Nephron (organoid): ENCODE measurements around the gene PRKN.

Source experiments
- H3K27ac Mint-ChIP-seq, 3 experiments: 2 replicates each; pipeline ENCODE4 v1.8.0; 2020; ENCODE audit warnings: mixed read lengths in 3 of 3, mild to moderate bottlenecking in 2 of 3, moderate library complexity in 1 of 3
- H3K27me3 Mint-ChIP-seq: 2 replicates; pipeline ENCODE4 v1.8.0; 2021; ENCODE audit warnings: low read depth, mild to moderate bottlenecking, moderate library complexity, mixed read lengths
- H3K36me3 Mint-ChIP-seq: 2 replicates; pipeline ENCODE4 v1.8.0; 2020; ENCODE audit warnings: low read depth, mixed read lengths
- H3K4me1 Mint-ChIP-seq: 2 replicates; pipeline ENCODE4 v1.8.0; 2020; ENCODE audit warnings: mixed read lengths
- H3K4me3 Mint-ChIP-seq, 3 experiments: 2 replicates each; pipeline ENCODE4 v1.8.0; 2020; ENCODE audit warnings: mild to moderate bottlenecking in 3 of 3, mixed read lengths in 3 of 3, moderate library complexity in 2 of 3
- H3K9me3 Mint-ChIP-seq: 2 replicates; pipeline ENCODE4 v1.8.0; 2020; ENCODE audit warnings: mixed read lengths
- TF ChIP-seq, protein P1 (sequence below), 3 experiments: fragments of 200-600 bp; sonication (generic); IDR thresholded peaks; one replicate each; pipeline ENCODE4 v1.5.0; 2021; ENCODE audit warnings: antibody characterized with exemption in 3 of 3; ENCODE audit not compliant: unreplicated experiment in 3 of 3

PRKN gene

GRCh38 chr6:161405418-161405817, 1322.1 kb downstream of the PRKN start:
- Mint-ChIP-seq H3K36me3 (no peaks in the 10 kb centered on the region), H3K4me1 (peaks cover 20% of the 10 kb centered on the region), H3K27me3 (no peaks in the 10 kb centered on the region), H3K27ac (no peak overlapping the region), H3K9me3 (peaks cover 6% of the 10 kb centered on the region), H3K4me3 (no peak overlapping the region)
- TF ChIP-seq, protein P1, sequence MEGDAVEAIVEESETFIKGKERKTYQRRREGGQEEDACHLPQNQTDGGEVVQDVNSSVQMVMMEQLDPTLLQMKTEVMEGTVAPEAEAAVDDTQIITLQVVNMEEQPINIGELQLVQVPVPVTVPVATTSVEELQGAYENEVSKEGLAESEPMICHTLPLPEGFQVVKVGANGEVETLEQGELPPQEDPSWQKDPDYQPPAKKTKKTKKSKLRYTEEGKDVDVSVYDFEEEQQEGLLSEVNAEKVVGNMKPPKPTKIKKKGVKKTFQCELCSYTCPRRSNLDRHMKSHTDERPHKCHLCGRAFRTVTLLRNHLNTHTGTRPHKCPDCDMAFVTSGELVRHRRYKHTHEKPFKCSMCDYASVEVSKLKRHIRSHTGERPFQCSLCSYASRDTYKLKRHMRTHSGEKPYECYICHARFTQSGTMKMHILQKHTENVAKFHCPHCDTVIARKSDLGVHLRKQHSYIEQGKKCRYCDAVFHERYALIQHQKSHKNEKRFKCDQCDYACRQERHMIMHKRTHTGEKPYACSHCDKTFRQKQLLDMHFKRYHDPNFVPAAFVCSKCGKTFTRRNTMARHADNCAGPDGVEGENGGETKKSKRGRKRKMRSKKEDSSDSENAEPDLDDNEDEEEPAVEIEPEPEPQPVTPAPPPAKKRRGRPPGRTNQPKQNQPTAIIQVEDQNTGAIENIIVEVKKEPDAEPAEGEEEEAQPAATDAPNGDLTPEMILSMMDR (IDR thresholded peaks at IDR 0.05; ENCODE audit: unreplicated experiment in 3 of 3): no peak

DNA sequence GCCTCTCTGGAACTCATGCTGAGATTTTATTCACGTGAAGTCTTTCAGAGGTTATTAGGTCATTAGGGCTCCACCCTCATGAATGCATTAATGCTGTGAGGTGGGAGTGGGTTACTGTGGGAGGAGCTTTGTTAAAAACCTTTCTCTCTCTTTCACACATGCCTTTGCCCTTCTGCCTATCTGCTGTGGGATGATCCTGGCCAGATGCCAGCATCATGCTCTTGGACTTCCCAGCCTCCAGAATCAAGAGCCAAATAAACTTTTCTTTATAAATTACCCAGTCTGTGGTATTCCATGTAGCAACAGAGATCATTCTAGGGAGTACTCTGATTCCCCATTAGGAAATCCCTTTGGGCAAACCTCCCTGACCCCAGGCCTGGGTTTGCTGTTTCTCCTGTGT, 1323.8 kb downstream of the PRKN start:
- Mint-ChIP-seq H3K9me3 (peaks cover 10% of the 10 kb centered on the region), H3K4me1 (peaks cover 20% of the 10 kb centered on the region), H3K27ac (no peak overlapping the region), H3K4me3 (no peak overlapping the region), H3K36me3 (no peaks in the 10 kb centered on the region), H3K27me3 (no peaks in the 10 kb centered on the region)
- TF ChIP-seq, protein P1 (IDR thresholded peaks at IDR 0.05; ENCODE audit: unreplicated experiment in 3 of 3): no peak

DNA sequence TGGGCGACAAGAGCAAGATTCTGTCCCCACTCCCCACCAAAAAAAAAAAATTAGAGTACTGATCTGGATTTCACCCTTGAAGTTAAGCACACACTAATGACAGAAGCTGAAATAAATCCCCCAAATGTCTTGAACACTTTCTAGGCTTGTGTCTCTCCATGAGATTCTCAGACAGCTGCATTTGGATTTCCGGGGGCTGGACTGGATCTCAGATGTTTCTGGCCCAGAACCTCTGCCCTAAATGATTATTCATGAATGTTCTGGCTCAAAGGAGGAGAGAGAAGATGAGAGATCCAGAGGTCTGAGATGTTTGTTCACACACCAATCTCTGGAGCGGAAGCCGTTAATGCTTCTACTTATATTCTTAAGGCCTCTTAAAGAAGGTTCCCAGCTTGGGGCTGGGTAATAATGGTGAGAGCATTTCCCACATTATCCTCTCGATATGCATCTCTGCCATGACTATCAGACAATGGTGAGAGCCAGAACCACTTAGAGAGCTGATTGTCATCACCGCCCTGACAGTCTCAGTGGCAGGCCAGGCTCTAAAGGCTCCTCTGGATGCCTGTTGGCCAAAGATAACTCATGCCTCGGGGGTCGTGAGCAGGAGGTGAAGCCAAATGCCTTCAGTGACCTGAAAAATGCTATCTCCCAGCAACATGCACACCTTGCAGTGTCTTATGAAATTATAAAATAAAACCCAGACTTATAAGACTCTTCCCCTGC, 1325.8 kb downstream of the PRKN start:
- Mint-ChIP-seq H3K4me3 (no peak overlapping the region), H3K27me3 (no peaks in the 10 kb centered on the region), H3K27ac (no peak overlapping the region), H3K9me3 (peaks cover 15% of the 10 kb centered on the region), H3K36me3 (no peaks in the 10 kb centered on the region), H3K4me1 (peaks cover 11% of the 10 kb centered on the region)
- TF ChIP-seq, protein P1 (IDR thresholded peaks at IDR 0.05; ENCODE audit: unreplicated experiment in 3 of 3): no peak

GRCh38 chr6:161400671-161401070, 1326.9 kb downstream of the PRKN start:
- H3K9me3 Mint-ChIP-seq: peaks cover 15% of the 10 kb centered on the region
- peaks cover 6% of the 10 kb centered on the region for H3K4me1 Mint-ChIP-seq
- H3K27me3 Mint-ChIP-seq: peaks cover under 1% of the 10 kb centered on the region
- peak overlapping the region in 1 of 3 experiments; percentile 22 for H3K27ac Mint-ChIP-seq
- no peak overlapping the region for H3K4me3 Mint-ChIP-seq
- TF ChIP-seq, protein P1 (IDR thresholded peaks at IDR 0.05; ENCODE audit: unreplicated experiment in 3 of 3): no peak
- no peaks in the 10 kb centered on the region for H3K36me3 Mint-ChIP-seq

- H3K27me3 Mint-ChIP-seq: peaks cover 4% of the 10 kb centered on the region
- peaks cover 9% of the 10 kb centered on the region for H3K9me3 Mint-ChIP-seq
- H3K4me1 Mint-ChIP-seq: peaks cover 6% of the 10 kb centered on the region
- H3K36me3 Mint-ChIP-seq: no peaks in the 10 kb centered on the region
- no peak overlapping the region for H3K4me3 Mint-ChIP-seq
- H3K27ac Mint-ChIP-seq: no peak overlapping the region
- TF ChIP-seq, protein P1 (IDR thresholded peaks at IDR 0.05; ENCODE audit: unreplicated experiment in 3 of 3): no peak
These were observed 1331.0 kb downstream of the PRKN start for GRCh38 chr6:161396539-161396938.

GRCh38 chr6:161395716-161396231, 1331.8 kb downstream of the PRKN start:
- Mint-ChIP-seq H3K27ac (peak overlapping the region in 1 of 3 experiments; percentile 34), H3K27me3 (peaks cover 4% of the 10 kb centered on the region), H3K36me3 (no peaks in the 10 kb centered on the region), H3K9me3 (peaks cover 9% of the 10 kb centered on the region), H3K4me3 (no peak overlapping the region), H3K4me1 (peaks cover 3% of the 10 kb centered on the region)
- TF ChIP-seq, protein P1 (IDR thresholded peaks at IDR 0.05; ENCODE audit: unreplicated experiment in 3 of 3): no peak
